Gastrocnemius medialis (tissue), 4 donors: ENCODE measurements around the gene FRRS1L.

Source experiments
- CTCF ChIP-seq, 5 experiments: fragments of 450-650 bp in 3 of 5; fragments of 200-600 bp in 2 of 5; sonication (generic) in 2 of 5; IDR thresholded peaks in 4 of 5; conservative IDR thresholded peaks in 1 of 5; 1 replicate in 4 of 5; 2 replicates in 1 of 5; pipeline ENCODE4 v1.5.1; 2016 to 2019; ENCODE audit warnings: antibody characterized with exemption in 5 of 5, mild to moderate bottlenecking in 3 of 5, moderate library complexity in 3 of 5
- POLR2A ChIP-seq, 2 donors: fragments of 450-650 bp; IDR thresholded peaks; one replicate each; pipeline ENCODE4 v1.6.1; 2017; ENCODE audit warnings: antibody characterized with exemption in 2 of 2, mild to moderate bottlenecking in 2 of 2, moderate library complexity in 2 of 2

GRCh38 chr9:109186857-109187520, 19.9 kb upstream of the FRRS1L start:
- no peak for TF ChIP-seq CTCF (IDR thresholded peaks at IDR 0.05 in 4 of 5, conservative IDR thresholded peaks at IDR 0.05 in 1 of 5)
- no peak for TF ChIP-seq POLR2A (IDR thresholded peaks at IDR 0.05)
